Stimulated activated CD4-positive, alpha-beta T cell treated with anti-CD3 and anti-CD28 coated beads, Interleukin-15, amount 100 ng/mL, for 1 hour (primary cell): ENCODE data around the gene NHS.

Experiments used
- DNase-seq, 2 donors: peaks; one replicate each; pipeline ENCODE4 v3.0.0-alpha.2; 2020; ENCODE audit warnings: low read depth in 1 of 2, low spot score in 1 of 2

The NHS gene

DNA sequence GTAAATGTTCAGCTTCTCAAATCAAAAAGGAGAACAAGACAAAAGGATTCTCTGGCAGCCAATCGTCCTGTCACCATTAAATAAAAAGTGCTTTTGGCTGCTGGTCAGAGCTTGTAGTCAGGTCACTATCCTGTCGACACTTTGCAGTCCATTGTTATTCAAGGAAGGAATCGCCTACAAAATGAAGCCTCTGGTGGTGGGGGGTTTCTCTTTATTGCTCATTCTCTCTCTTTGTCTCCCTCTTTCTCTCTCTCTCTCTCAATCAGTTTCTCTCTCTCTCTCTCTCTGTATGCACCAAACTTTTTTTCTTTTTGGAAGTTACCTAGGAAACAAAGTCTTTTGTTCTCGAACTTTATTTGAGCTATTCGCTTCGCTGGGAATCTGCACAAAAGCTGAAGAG is 344.7 kb downstream of the NHS start:
- no peak for DNase-seq

DNA sequence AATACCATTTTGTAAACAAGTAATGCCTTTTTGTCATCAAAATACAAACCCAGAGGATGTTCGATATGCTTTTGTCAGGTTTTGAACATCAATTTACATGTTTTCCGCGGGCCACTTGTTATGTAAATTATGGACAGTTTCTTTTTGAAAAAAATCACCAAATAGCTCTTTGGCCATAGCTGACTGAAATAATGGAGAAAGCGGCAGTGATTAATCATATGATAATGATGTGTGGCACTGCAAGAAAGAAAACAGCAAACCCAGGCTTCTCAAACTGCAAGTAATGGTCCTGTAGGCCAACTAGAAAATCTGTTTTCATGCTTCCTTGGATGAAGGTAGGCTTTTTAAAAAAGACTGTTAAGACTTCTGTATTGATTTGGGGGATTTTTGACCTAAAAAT is 346.7 kb downstream of the NHS start:
- DNase-seq = no peak

DNA sequence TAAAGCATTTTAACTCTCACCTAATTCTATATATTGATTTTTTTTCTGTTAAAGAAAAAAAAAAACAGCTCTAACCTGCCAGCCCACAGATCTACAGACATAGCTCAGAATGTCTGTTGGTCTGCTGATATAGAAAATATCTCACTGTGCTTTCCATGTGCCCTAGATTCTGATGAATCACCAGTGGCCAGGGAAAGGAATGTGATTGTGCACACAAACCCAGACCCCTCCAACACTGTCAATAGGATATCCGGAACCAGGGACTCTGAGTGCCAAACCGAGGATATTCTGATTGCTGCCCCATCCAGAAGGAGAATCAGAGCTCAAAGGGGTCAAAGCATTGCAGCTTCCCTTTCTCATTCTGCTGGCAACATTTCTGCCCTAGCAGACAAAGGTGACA is 350.2 kb downstream of the NHS start:
- DNase-seq = no peak

DNA sequence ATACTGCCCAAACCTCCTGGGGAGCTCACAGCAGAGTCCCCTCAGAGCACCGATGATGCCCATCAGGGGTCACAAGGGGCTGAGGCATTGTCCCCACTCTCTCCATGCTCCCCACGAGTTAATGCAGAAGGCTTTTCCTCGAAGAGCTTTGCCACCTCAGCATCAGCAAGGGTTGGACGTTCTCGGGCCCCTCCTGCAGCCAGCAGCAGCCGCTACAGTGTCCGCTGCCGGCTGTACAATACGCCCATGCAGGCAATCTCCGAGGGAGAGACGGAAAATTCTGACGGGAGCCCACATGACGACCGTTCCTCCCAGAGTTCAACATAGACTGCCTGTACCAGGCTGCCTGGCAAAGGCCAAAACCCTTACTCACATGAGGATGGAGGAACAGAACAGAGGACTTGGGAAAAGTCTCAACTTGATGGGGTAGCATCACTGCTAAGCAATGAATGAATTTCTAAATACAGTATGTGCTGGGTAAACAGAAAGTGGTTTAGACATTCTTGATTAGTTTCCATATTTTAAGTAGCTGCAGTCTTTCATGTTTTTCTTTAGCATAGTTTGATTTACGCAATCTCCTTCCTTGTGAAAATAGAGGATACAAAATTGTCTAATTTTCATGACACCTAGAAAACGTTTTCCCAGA is 357.3 kb downstream of the NHS start:
- DNase-seq = no peak

DNA sequence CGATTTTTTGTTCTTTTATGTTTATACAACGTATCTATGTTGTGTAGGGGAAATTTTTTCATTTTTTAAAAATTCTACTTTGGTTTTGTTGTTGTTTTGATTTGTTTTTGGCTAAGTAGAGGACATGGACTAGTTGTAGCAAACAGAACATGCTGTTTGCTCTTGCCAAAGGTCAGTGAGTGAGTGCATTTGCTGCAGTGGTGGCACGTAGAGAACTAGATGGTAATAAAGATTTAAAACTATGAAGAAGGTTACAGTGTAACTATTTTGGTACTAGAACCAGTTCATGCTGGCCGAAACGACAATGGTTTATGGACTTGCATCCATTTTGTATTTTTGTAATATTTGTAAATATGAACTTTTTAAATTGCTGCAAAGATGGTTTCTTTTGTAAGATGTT is 360.4 kb downstream of the NHS start:
- DNase-seq = no peak

DNA sequence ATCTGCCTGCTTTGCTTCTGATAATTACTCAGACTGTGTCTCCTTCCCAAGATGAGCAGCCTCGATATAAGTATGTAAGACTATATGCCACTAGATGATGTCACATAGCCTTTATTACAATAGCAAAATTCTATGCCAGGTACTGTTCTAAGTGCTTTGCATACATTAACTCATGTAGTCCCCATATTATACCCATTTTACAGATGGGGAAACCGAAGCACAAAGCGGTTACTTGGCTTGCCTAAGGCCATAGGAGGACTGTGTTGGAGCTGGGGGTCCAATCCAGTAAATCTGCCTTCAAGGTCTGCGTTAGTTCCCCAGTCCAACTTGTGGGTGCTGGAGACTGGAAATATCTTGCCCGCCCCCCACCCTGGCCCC is 361.5 kb downstream of the NHS start:
- no peak for DNase-seq

DNA sequence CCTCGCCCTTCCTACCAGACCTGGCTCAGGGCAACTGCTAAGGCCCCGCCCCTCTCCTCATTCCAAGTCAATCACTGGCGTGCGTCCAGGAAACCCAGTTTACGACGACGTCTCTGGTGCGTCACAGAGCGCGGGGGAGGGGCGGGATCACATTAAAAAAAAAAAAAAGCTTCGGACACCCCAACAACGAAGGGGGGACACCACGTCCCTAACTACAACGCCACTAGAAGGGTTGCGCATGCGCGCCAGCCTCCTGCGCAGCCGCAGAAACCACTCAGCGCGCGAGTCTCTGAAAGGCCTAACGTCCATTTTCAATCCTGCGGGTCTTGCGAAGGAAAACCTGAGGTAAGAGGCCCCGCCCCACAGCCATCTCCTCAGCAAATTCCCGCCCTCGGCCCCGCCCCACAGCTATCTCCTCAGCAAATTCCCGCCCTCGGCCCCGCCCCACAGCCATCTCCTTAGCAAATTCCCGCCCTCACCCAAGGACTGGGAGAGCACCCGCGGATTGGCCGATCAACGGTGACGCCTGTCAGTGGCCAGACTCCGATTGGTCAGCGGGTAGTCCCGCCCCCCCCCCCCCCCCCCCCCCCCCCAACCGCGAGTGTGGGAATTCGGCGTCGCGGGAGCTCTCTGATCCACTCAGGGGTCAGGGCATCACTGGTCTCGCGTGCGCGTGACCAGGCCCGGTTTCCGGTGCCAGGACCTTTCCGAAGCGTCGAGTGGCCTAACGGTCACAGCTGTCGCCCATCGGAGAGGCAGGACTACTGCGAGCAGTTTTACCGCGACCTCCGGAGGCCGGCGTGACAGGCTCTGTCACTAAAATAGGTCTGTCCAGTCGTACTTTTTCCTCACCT is 362.1 kb downstream of the NHS start, which contains the start of gene SCML1:
SCML1 (plus strand) TSS at position 638 of the 854 bp plus-strand sequence. CDS start 6,694 bp downstream, outside the sequence.
- DNase-seq = peak; percentile 71 to 73

DNA sequence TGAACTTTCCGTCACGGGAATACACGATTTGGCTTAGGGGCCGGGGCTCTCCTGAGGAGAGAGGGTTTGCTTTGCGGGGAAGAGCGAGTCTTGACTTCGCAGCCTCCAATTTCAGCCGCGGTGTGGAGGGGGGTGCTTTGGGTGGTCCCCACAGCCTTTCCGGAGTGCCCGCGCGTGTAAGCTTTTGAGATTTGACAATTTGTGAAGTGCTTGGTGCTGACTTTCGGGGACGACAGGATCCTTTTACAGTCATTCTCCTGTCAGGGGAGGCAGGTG is 362.6 kb downstream of the NHS start:
- DNase-seq = peak in 1 of 2 donors; percentile 8

DNA sequence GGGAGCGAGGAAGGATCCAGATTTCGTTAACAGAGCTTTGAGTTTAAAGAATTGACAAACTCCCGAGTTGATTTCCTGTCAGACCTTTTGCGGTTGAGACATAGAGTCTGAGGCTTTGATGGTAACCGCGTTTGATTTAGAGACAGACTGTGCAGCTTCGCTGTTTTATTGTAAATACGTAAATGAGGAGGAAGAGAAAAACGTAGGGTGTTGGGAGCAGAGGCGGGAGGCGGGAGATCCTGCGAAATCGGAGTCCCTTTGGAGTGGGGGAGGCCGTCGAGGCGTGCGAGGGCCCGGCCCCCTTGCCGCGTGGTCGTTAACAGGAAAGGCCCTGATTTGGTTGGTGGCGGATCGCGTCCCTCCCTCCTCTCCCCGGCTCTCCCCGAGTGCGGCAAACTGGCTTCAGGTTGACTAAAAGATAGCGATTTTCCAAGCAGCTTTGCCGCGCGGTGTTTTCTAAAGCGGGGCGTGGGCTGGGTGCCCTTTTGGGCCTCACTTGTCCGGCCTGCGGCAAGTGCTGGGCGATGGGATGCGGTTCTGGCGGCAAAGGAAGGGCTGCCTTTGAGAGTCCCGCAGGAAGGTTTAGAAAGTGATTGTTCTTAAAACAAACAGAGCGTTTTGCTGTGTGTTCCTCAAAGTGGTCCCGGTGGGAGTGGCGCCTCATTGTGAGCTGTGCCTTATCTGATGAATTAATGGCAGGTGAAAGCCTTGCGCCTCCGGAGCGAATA is 363.1 kb downstream of the NHS start:
- DNase-seq = peak; percentile 3 to 9

DNA sequence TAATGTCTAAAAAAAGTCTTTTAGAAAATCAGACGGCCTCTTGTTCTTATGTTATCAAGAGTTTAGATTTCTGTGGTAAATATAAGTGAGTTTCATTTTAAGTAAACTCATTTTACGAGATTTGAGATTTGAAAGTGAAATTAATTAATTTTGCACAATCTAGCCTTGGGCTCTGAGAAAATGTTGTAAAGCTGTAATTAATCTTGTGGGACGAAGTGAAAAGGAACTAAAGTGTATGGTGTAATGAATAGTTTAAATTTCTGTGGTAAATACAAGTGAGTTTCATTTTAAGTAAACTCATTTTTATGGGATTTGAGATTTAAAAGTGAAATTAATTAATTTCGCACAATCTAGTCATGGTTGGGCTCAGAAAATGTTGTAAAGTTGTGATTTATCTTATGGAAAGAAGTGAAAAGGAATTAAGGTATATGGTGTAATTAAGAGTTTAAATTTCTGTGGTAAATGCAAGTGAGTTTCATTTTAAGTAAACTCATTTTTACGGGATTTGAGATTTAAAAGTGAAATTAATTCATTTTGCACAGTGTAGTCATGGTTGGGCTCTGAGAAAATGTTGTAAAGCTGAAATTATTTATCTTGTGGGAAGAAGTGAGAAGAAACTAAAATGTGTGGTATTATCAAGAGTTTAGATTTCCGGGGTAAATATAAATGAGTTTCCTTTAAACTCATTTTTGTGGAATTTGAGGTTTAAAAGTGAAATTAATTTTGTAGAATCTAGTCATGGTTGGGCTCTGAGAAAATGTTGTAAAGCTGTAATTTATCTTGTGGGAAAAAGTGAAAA is 363.9 kb downstream of the NHS start:
- no peak for DNase-seq

DNA sequence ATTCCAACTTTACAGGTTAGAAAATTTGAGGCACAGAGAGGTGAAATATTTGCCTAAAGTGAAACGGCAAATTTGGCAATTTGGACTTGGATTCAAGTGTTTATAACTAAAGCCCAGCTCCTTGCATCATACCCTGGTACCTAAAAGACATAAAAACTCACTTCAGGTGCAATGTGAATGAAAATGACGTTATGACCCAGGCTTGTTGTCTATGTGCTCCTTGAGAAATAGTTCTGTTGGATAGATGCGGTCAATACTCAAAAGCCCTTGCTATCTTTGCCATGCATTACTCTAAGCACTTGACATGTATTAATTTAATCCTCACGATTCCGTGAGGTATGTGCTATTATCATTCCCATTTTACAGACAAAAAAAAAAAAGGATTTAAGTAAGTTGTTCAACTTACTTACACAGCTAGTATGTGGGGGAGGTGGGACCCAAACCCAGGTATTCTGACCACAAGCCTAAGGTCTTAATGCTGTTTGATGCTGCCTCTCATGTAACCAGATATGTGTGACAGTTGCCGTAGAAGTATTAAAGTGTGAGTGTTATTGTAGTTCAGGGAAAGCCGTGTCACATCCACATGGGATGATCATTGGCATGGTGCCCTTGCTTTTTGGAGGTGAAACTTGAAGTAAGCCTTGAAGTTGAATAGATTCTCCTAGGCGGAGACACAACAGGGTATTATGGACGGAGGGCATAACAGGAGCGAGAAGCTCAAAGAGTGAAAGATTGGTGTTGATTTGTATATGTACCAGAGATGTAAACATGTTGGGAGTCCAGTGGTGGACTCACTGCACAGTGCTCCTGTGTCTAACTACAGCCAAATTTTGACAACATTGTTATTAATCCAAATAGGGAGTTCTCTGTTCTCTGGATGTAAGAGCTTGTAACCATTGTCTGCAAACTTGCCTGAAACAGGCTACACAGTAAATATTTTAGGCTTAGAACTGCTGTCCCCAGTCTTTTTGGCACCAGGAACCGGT is 365.4 kb downstream of the NHS start:
- no peak for DNase-seq

DNA sequence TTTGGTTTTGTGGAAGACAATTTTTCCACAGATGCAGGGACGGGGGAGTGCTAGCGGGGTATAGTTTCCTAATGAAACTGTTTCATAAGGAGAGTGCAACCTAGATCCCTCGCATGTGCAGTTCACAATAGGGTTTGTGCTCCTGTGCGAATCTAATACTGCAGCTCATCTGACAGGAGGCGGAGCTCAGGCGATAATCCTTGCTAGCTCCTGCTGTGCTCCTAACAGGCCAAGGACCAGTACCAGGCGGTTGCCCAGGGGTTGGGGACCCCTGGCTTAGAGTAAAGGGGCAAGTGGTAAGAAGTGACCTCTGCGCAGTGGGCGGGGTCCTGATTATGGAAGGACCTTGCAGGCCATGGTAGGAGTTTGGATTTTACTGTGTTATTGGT is 366.1 kb downstream of the NHS start:
- DNase-seq = no peak

DNA sequence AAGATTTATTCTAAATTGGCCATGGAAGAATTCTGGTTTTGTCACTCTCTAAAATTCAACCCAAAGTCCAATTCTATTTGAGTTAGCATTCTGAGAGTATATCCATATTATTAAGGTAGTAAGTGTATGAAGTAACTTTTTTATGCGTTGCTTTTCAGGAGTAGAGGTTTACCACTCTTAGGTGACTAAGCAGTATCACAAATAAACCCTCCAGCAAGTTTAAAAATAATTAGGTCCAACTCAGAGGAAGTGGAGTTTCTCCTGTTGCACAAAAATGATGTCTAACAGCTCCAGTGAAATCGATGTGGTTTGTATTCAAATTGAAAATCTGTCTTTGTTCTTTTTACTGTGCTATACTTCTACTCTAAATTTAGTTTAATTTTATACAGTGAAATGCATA is 368.9 kb downstream of the NHS start:
- no peak for DNase-seq

DNA sequence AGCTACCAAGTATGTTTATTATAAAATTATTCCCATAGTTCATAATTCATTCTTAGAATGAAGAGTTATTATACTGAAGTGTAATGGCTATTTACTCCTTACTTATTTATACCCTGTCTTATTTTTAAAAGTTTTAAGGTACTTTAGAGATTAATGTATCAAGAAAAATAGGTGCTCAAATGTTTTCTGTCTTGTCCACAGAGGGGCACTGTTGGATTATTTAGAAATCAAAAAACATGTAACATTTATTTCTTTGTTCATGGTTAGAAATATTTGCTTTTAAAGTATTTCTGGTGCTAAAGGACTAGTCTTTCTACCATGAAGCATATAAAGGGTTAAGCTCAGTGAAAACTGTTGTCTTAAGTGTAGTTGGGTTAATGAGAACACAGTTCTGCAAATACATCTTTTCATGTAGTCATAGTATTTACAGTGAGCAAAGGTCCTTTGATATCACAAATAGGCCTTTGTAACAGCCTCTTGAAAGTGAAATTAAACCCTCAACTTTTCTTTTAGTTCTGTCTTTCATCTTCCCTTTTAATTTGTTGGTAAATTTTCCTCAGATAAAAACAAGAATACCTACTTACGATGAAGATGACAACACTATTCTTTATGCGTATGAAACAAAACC is 370.0 kb downstream of the NHS start:
- DNase-seq = no peak

DNA sequence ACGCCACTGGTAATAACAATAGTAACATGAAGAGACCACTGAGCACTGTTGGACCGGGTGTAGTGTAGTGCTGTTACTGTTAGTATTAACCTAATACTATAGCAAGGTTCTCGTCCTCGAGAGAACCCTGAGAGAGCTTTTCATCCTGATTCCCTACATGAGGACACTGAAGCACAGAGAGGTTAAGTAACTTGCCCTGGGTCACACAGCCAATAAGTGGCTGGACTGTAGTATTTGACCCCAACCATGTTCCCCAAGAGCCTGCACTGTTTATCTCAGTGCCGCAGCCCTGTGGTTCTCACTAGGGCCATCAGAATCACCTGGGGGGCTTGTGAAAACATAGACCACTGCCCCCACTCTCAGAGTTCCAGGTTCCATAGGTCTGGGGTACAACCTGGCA is 372.7 kb downstream of the NHS start:
- DNase-seq = no peak

DNA sequence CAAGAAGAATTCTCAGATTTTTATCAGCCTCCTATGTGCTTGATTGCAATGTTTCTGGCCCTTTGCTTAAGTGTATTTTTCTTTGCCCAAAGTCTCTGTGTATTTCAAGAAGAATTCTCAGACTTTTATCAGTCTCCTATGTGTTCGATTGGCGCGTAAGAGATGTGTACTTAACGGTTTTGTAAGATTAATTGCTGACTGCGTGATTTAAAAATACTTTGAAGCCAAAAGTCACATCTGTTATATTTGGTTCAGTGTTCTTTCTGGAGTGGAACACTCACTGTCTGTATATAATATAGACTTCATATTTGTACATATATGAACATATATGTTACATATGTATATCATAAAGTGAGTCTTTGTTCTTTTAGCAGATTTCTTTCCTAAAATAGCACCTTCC is 373.7 kb downstream of the NHS start:
- DNase-seq = no peak

DNA sequence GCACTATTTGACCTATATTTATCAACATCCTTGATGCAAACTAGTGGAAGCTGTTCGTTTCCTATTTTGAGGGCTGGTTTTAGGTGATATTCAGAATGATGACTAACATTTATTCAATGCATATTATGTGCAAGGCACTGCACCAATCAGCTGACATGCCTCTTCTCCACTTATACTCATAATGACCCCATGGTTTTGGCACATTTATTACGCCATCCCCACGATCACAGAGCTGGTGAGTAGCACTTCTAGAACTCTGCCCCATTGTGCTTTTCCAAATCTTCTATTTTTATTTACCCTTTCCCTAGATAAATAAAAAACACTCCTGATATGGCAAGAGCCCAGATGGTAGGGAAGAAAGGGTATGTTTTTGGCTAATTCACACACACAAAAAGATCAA is 375.4 kb downstream of the NHS start:
- DNase-seq = no peak

DNA sequence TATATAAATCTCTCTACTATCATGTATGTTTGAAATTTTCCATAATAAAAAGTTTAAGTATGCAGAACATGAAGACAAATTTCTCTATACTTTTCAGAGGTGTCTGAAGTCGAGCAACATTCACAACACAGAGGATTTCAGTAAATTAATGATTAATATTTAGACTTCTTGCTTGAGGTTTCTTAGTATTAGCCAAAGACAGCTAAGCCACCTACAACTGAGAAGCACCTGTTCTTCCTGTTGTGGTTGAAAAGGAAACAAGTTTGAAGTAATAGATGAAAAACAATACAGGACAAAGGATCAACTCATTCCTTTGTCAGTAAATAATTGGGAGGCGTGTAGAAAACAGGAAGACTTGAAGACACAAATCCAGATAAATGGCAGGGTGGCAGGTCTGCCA is 383.4 kb downstream of the NHS start:
- no peak for DNase-seq

DNA sequence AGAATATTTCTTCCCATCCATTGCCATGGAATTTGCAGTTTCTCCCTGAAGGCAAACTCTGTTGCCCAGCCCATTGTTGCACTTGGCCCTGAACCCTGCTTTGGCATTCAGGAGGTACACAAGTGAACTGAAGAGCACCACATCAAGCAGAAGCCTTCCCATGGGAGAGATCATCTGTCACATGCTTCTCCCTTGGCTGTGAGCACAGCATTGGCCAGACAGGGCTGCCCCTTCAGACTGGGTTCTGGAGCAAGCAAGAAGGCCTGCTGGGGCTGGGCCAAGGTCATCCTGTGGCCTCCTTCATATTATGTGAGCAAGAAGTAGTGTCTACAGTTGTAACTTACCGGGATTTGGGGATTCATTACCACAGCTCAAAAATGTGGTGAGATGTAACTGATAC is 385.0 kb downstream of the NHS start:
- DNase-seq = no peak

DNA sequence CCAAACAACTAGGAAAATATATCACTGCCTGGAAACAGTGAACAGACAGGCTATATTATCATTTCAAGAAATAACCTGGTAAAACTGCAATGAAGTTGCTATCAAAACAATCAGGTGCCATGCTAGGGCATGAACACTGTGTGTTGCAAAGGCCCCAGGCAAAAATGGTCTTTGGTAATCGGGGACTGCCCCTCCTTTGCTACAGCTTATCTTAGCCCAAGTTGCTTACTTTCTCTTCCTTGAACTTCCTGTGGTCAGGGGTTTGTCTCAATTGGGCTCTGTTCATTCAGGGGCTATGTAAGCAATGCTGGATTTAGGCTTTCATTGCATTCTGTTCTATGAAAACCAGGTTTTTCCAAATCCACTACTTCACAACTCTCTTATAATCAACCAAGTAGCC is 392.7 kb downstream of the NHS start:
- DNase-seq = no peak
